Ascending aorta (tissue), 2 donors: Measurements from ENCODE around the gene GJB2. TPM values are rescaled to one million over a fixed set of nuclear protein-coding genes. Genes with fewer than 3 reads are reported as not detected.

ENCODE experiments used
- DNase-seq, 2 donors: peaks; one replicate each; pipeline ENCODE4 v3.0.0-alpha.2; 2019; ENCODE audit warnings: low spot score in 2 of 2
- H3K27ac ChIP-seq, 2 donors: fragments of 200-600 bp; sonication (generic); one replicate each; pipeline ENCODE4 v1.5.1; 2016 to 2017; ENCODE audit warnings: mild to moderate bottlenecking in 1 of 2
- H3K27me3 ChIP-seq: fragments of 200-600 bp; sonication (generic); one replicate; pipeline ENCODE4 v1.5.1; 2017
- H3K36me3 ChIP-seq, 2 donors: fragments of 200-600 bp; sonication (generic); one replicate each; pipeline ENCODE4 v1.5.1; 2016
- H3K4me1 ChIP-seq, 2 donors: fragments of 200-600 bp; sonication (generic); one replicate each; pipeline ENCODE4 v1.5.1; 2016 to 2017; ENCODE audit warnings: mild to moderate bottlenecking in 1 of 2
- H3K4me3 ChIP-seq, 2 donors: fragments of 200-600 bp; sonication (generic); one replicate each; pipeline ENCODE4 v1.5.1; 2016 to 2017; ENCODE audit warnings: mild to moderate bottlenecking in 1 of 2
- H3K9me3 ChIP-seq, 2 donors: fragments of 200-600 bp; sonication (generic); one replicate each; pipeline ENCODE4 v1.5.1; 2016
- CTCF ChIP-seq, 3 experiments: fragments of 200-600 bp in 2 of 3; fragments of 450-650 bp in 1 of 3; sonication (generic) in 2 of 3; IDR thresholded peaks; one replicate each; pipeline ENCODE4 v1.5.1; 2016 to 2019; ENCODE audit warnings: antibody characterized with exemption in 3 of 3, mild to moderate bottlenecking in 1 of 3, moderate library complexity in 1 of 3
- intact Hi-C: fragments of 100-400 bp; cut with DNase I; formaldehyde crosslinking; loops from one replicate; pipeline ENCODE4 v1.15.1; 2023
- total RNA-seq: library from RNA; depleted of rRNA; stranded (reverse); fragments of >200 nt; gene quantifications from one replicate; pipeline ENCODE4 v1.1.0, GENCODE V29; 2016

Gene GJB2
- total RNA-seq, 1 donor from 2014 or later: 0.21 TPM

DNA sequence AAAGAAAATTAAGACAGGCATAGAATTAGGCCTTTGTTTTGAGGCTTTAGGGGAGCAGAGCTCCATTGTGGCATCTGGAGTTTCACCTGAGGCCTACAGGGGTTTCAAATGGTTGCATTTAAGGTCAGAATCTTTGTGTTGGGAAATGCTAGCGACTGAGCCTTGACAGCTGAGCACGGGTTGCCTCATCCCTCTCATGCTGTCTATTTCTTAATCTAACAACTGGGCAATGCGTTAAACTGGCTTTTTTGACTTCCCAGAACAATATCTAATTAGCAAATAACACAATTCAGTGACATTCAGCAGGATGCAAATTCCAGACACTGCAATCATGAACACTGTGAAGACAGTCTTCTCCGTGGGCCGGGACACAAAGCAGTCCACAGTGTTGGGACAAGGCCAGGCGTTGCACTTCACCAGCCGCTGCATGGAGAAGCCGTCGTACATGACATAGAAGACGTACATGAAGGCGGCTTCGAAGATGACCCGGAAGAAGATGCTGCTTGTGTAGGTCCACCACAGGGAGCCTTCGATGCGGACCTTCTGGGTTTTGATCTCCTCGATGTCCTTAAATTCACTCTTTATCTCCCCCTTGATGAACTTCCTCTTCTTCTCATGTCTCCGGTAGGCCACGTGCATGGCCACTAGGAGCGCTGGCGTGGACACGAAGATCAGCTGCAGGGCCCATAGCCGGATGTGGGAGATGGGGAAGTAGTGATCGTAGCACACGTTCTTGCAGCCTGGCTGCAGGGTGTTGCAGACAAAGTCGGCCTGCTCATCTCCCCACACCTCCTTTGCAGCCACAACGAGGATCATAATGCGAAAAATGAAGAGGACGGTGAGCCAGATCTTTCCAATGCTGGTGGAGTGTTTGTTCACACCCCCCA is 3.8 kb downstream of the GJB2 start:
- H3K27me3 ChIP-seq: peaks cover 20% of the 10 kb centered on the region
- TF ChIP-seq CTCF (IDR thresholded peaks at IDR 0.05): no peak
- intact Hi-C loops: loop anchor here (10.0 kb wide), 1 partner anchor 736 kb away; no protein-coding TSS in a partner anchor

DNA sequence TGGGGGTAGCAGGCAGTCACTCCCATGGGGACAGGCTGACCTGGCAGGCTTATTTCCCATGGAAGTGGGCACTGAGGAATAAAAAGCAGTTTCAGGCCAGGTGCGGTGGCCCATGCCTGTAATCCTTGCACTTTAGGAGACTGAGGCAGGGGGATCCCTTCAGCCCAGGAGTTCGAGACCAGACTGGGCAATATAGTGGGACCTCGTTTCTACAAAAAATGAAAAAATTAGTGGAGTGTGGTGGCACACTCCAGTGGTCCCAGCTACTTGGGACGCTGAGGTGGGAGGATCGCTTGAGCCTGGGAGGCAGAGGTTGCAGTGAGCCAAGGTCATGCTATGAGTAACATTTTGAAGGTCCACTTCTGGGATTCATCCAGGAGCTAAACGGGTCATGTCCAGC is 6.0 kb downstream of the GJB2 start:
- intact Hi-C loops: loop anchor here (10.0 kb wide), 1 partner anchor 738 kb away; no protein-coding TSS in a partner anchor
- Histone ChIP-seq H3K36me3 (no peaks in the 10 kb centered on the region), H3K27ac (no peak overlapping the region), H3K9me3 (no peaks in the 10 kb centered on the region), H3K4me3 (no peak overlapping the region), H3K4me1 (no peaks in the 10 kb centered on the region), H3K27me3 (peaks cover 4% of the 10 kb centered on the region)
- DNase-seq: no peak
- TF ChIP-seq CTCF (IDR thresholded peaks at IDR 0.05): no peak

More for the DNA sequence above, 3.8 kb downstream of the GJB2 start:
- peaks cover 7 to 16% of the 10 kb centered on the region in 2 donors for H3K4me1 ChIP-seq
- H3K4me3 ChIP-seq: no peak overlapping the region
- H3K27ac ChIP-seq: no peak overlapping the region
- H3K36me3 ChIP-seq: no peaks in the 10 kb centered on the region
- DNase-seq: no peak
- H3K9me3 ChIP-seq: no peaks in the 10 kb centered on the region

- Histone ChIP-seq H3K4me1 (no peaks in the 10 kb centered on the region), H3K27ac (no peak overlapping the region), H3K36me3 (no peaks in the 10 kb centered on the region), H3K9me3 (no peaks in the 10 kb centered on the region), H3K27me3 (no peaks in the 10 kb centered on the region), H3K4me3 (no peak overlapping the region)
- no peak for TF ChIP-seq CTCF (IDR thresholded peaks at IDR 0.05)
- intact Hi-C loops: loop anchor here (10.0 kb wide), 1 partner anchor 739 kb away; no protein-coding TSS in a partner anchor
- DNase-seq: no peak
Observed at GRCh38 chr13:20185366-20186056, 7.2 kb downstream of the GJB2 start.

DNA sequence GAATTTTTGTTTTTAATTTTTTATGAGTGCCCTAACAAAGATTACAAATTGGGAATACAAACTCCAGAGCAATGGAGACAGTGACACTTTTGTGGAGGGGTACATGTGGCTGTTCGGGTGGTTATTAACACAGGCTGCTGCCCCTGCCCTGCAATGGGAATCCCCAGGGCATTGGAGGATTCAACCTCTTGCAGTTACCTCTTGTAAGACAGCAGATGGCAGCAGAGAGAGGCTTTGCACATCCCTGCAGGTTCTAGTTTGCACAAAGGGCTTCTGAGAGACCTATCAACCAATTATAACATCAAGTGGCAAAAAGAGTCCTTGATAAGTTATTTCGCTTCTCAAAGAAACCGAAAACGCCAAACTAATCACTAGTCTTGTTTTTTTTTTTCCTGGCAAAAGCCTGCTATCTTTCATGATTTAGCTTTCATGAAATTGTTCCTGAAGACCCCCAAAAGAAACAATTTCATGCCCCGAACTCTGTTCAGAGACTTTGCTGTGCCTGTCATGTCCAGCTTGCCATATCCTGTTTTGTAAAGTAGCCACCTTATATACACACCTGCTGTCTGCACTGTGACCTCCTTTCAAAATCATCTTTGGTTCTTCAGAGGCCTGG is 10.4 kb downstream of the GJB2 start:
- H3K27ac ChIP-seq: no peak overlapping the region
- H3K4me3 ChIP-seq: no peak overlapping the region
- DNase-seq: no peak
- peaks cover 3% of the 10 kb centered on the region for H3K27me3 ChIP-seq
- intact Hi-C loops: loop anchor here (10.0 kb wide), 1 partner anchor 742 kb away; no protein-coding TSS in a partner anchor
- H3K36me3 ChIP-seq: no peaks in the 10 kb centered on the region
- peak; percentile 35 to 74 (median 62) for TF ChIP-seq CTCF (IDR thresholded peaks at IDR 0.05)
- H3K9me3 ChIP-seq: no peaks in the 10 kb centered on the region
- no peaks in the 10 kb centered on the region for H3K4me1 ChIP-seq

GRCh38 chr13:20181188-20181587 is 11.6 kb downstream of the GJB2 start:
- H3K36me3 ChIP-seq: no peaks in the 10 kb centered on the region
- peaks cover 6% of the 10 kb centered on the region for H3K27me3 ChIP-seq
- H3K4me1 ChIP-seq: no peaks in the 10 kb centered on the region
- intact Hi-C loops: loop anchor here (10.0 kb wide), 1 partner anchor 744 kb away; no protein-coding TSS in a partner anchor
- H3K27ac ChIP-seq: no peak overlapping the region
- no peak for TF ChIP-seq CTCF (IDR thresholded peaks at IDR 0.05)
- no peaks in the 10 kb centered on the region for H3K9me3 ChIP-seq
- DNase-seq: no peak
- H3K4me3 ChIP-seq: no peak overlapping the region
